PFSK-1 (cell line): ENCODE measurements around the gene PDCD7.

ENCODE experiments used
- FOXP2 ChIP-seq: optimal IDR thresholded peaks from 2 replicates; pipeline ENCODE3; 2011; ENCODE audit warnings: borderline replicate concordance, control low read depth, inconsistent platforms; ENCODE audit not compliant: insufficient read depth; ENCODE audit errors: extremely low read length, extremely low read depth
- POLR2AphosphoS5 ChIP-seq: IDR thresholded peaks from 2 replicates; pipeline ENCODE4 v1.6.1; 2012; ENCODE audit warnings: low read depth, mild to moderate bottlenecking, control low read depth, low read length, moderate library complexity
- REST ChIP-seq, 2 experiments: IDR thresholded peaks; 2 replicates each; pipeline versions ENCODE4 v1.6.1 to v1.8.0; 2011 to 2012; ENCODE audit warnings: low read depth in 2 of 2, low read length in 2 of 2, control low read depth in 1 of 2, inconsistent platforms in 1 of 2, mild to moderate bottlenecking in 1 of 2, moderate library complexity in 1 of 2; ENCODE audit not compliant: insufficient read depth in 1 of 2
- SIN3A ChIP-seq: IDR thresholded peaks from 2 replicates; pipeline ENCODE4 v1.6.1; 2012; ENCODE audit warnings: mild to moderate bottlenecking, low read length, moderate library complexity, borderline replicate concordance; ENCODE audit not compliant: insufficient read depth
- TAF1 ChIP-seq: IDR thresholded peaks from 2 replicates; pipeline ENCODE4 v1.6.1; 2012; ENCODE audit warnings: low read length, control low read depth, borderline replicate concordance; ENCODE audit not compliant: insufficient read depth

GRCh38 chr15:65163041-65163440 lies 29.4 kb upstream of the PDCD7 start:
- TF ChIP-seq POLR2AphosphoS5 = no peak
- no peak for TF ChIP-seq REST (IDR thresholded peaks at IDR 0.05; ENCODE audit: insufficient read depth in 1 of 2, low read depth in 2 of 2, low read length in 2 of 2)
- no peak for TF ChIP-seq TAF1
- TF ChIP-seq SIN3A = no peak
- no peak for TF ChIP-seq FOXP2
